Measurements from ENCODE around the gene SV2B.

GRCh38 chr15:91125162-91125561 lies 25.1 kb downstream of the SV2B start:
- TF ChIP-seq CTCF (conservative IDR thresholded peaks at IDR 0.05; ENCODE audit: low read depth in 2 of 2) (no peak), POLR2AphosphoS5 (IDR thresholded peaks at IDR 0.05; ENCODE audit: low read depth) (no peak), CREB1 (CRISPR knock-in tag; IDR thresholded peaks at IDR 0.05; ENCODE audit: low read depth) (no peak), EZH2phosphoT487 (IDR thresholded peaks at IDR 0.05; ENCODE audit: unreplicated experiment) (no peak)
